Kidney (tissue), 14 donors: ENCODE results near the gene FAM200C. TPM values are rescaled to one million over a fixed set of nuclear protein-coding genes. Genes with fewer than 3 reads are reported as not detected.
A peak's percentile ranks its signal among the peaks of the same experiment; 100 is the strongest.

Experiments
- DNase-seq, 5 donors: peaks; one replicate each; pipeline ENCODE4 v3.0.0-alpha.2; 2013 to 2020
- FAIRE-seq: peaks from 2 replicates; lab custom pipeline; 2012; peaks lifted over from hg19 to GRCh38; lab: Jason Lieb, UNC
- H3K27ac ChIP-seq, 2 donors: one replicate each; pipeline ENCODE4 v1.7.0; 2013; ENCODE audit warnings: low read depth in 2 of 2, low read length in 2 of 2, inconsistent platforms in 1 of 2
- H3K27me3 ChIP-seq: one replicate; pipeline ENCODE4 v1.7.1; 2013; ENCODE audit warnings: low read length, inconsistent platforms; ENCODE audit not compliant: control insufficient read depth, insufficient read depth
- H3K36me3 ChIP-seq, 3 donors: one replicate each; pipeline versions ENCODE4 v1.7.0 to v1.7.1; 2013; ENCODE audit warnings: low read length in 3 of 3, control low read depth in 1 of 3, inconsistent platforms in 1 of 3; ENCODE audit not compliant: insufficient read depth in 3 of 3, control insufficient read depth in 2 of 3
- H3K4me1 ChIP-seq, 3 donors: one replicate each; pipeline versions ENCODE4 v1.7.0 to v1.7.1; 2013; ENCODE audit warnings: low read length in 3 of 3, inconsistent platforms in 1 of 3, low read depth in 1 of 3; ENCODE audit not compliant: control insufficient read depth in 2 of 3, insufficient read depth in 2 of 3
- H3K4me3 ChIP-seq, 3 donors: one replicate each; pipeline versions ENCODE4 v1.7.0 to v1.8.1; 2013; ENCODE audit warnings: low read length in 3 of 3, control low read depth in 1 of 3, inconsistent platforms in 1 of 3
- H3K9ac ChIP-seq, 3 donors: one replicate each; pipeline versions ENCODE4 v1.7.0 to v1.7.1; 2013; ENCODE audit warnings: low read length in 3 of 3, control low read depth in 1 of 3, inconsistent platforms in 1 of 3
- H3K9me3 ChIP-seq, 3 donors: one replicate each; pipeline versions ENCODE4 v1.7.0 to v1.7.1; 2013; ENCODE audit warnings: low read length in 3 of 3, control low read depth in 1 of 3, inconsistent platforms in 1 of 3; ENCODE audit not compliant: control insufficient read depth in 2 of 3, insufficient read depth in 1 of 3
- CTCF ChIP-seq: IDR thresholded peaks from 3 replicates; pipeline ENCODE4 v1.5.1; 2012; ENCODE audit warnings: mild to moderate bottlenecking, moderate library complexity, borderline replicate concordance; ENCODE audit not compliant: insufficient read depth; ENCODE audit errors: extremely low read depth
- intact Hi-C: fragments of 100-400 bp; cut with DNase I; formaldehyde crosslinking; loops from one replicate; pipeline ENCODE4 v1.11.1; 2022
- polyA plus RNA-seq: library from polyadenylated mRNA; stranded (reverse); fragments of 350-450 nt; fragmentation: Illumina TruSeq; extraction: RNeasy Lipid Tissue Mini Kit (QIAGEN cat#74804); gene quantifications from one replicate; pipeline ENCODE4 v1.2.3, GENCODE V29; 2014; ENCODE audit warnings: low read depth, low replicate concordance; ENCODE audit not compliant: insufficient read depth
- total RNA-seq: library from RNA; stranded (reverse); fragmentation: NEBNext Ultra II Directional; extraction: Animal tissue kit (Norgen Biotek cat#: 25700); gene quantifications from one replicate; pipeline ENCODE4 v1.2.1, GENCODE V29; 2021
- donor health status: control.
- donor health status: control.
- donor health status: control.
- donor health status: control.
- donor health status: control.
- donor health status: DM: yes; HTN: yes; CAD: no.
- donor health status: Normal renal cell carcinoma (clear cell type).

Gene FAM200C
- total and polyA plus RNA-seq, 2 donors from 2014 or later, result 4.8 to 5.3 TPM

- FAIRE-seq, result no peak
- TF ChIP-seq CTCF, result no peak
- no peak overlapping the region for H3K27ac ChIP-seq
- DNase-seq, result no peak
- H3K36me3 ChIP-seq, result no peaks in the 10 kb centered on the region
- intact Hi-C loops, result no loop called here
- H3K9ac ChIP-seq, result no peak overlapping the region
- no peaks in the 10 kb centered on the region for H3K4me1 ChIP-seq
- peaks cover 0 to 6% (median 0%) of the 10 kb centered on the region in 3 donors for H3K9me3 ChIP-seq
- H3K27me3 ChIP-seq, result no peaks in the 10 kb centered on the region
- H3K4me3 ChIP-seq, result no peak overlapping the region
Observed at GRCh38 chr5:160384681-160385080, 15.2 kb downstream of the FAM200C start.

- Histone ChIP-seq H3K27me3 (no peaks in the 10 kb centered on the region), H3K9ac (no peak overlapping the region), H3K36me3 (no peaks in the 10 kb centered on the region), H3K4me1 (no peaks in the 10 kb centered on the region), H3K27ac (no peak overlapping the region), H3K4me3 (no peak overlapping the region), H3K9me3 (peaks cover 0 to under 1% (median 0%) of the 10 kb centered on the region in 3 donors)
- no peak for TF ChIP-seq CTCF
- intact Hi-C loops, result no loop called here
- FAIRE-seq, result no peak
- DNase-seq, result no peak
Observed at GRCh38 chr5:160382346-160382745, 17.5 kb downstream of the FAM200C start.

GRCh38 chr5:160380041-160380440 is 19.8 kb downstream of the FAM200C start:
- Histone ChIP-seq H3K4me3 (no peak overlapping the region), H3K9ac (no peak overlapping the region), H3K4me1 (no peaks in the 10 kb centered on the region), H3K27ac (no peak overlapping the region), H3K27me3 (no peaks in the 10 kb centered on the region), H3K9me3 (no peaks in the 10 kb centered on the region), H3K36me3 (no peaks in the 10 kb centered on the region)
- no peak for TF ChIP-seq CTCF
- intact Hi-C loops, result no loop called here
- DNase-seq, result no peak
- FAIRE-seq, result no peak

- Histone ChIP-seq H3K27me3 (no peaks in the 10 kb centered on the region), H3K36me3 (no peaks in the 10 kb centered on the region), H3K9ac (no peak overlapping the region), H3K27ac (no peak overlapping the region), H3K4me3 (no peak overlapping the region), H3K9me3 (no peaks in the 10 kb centered on the region), H3K4me1 (no peaks in the 10 kb centered on the region)
- FAIRE-seq, result no peak
- intact Hi-C loops, result no loop called here
- DNase-seq, result peak in 1 of 5 donors; percentile 28
- TF ChIP-seq CTCF, result no peak
Observed at GRCh38 chr5:160379511-160379910, 20.3 kb downstream of the FAM200C start.
